Fibroblast of pulmonary artery (primary cell): ENCODE results near the gene TBX21.
"Not testable (repeated sequence)": the region's sequence is repeated elsewhere in the genome, so short reads cannot be mapped to it uniquely, and the experiment has no call there.

Experiments
- DNase-seq: peaks from one replicate; pipeline ENCODE4 v3.0.0-alpha.2; 2010; ENCODE audit warnings: low read depth
- H3K4me3 ChIP-seq: replicated peaks from 2 replicates; pipeline ENCODE4 v1.5.1; 2011; ENCODE audit warnings: low read depth, mild to moderate bottlenecking, control low read depth, low read length, moderate library complexity
- TF ChIP-seq, protein P1 (sequence below): IDR thresholded peaks from 2 replicates; pipeline ENCODE4 v1.5.1; 2011; ENCODE audit warnings: mild to moderate bottlenecking, control low read depth, low read length, inconsistent platforms; ENCODE audit errors: missing control alignments

The TBX21 gene

DNA sequence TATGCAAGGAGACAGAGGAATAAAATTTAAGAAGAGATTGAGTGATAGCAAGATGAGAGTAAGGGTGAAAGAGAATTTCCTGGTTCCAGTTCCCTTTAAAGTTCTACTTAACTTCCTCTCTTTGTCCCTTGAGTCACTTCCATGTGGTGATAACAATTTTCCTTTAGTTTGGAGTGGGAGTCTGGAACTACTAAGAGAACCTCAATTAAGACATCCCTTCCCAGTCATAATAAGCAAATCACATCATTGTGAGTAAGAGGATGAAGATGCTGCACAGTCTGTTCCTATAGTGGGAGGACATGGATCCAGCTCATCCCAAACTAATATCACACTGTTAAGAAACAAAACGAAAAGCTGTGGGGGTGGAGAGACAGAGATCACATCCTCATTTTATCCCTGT lies 24.4 kb downstream of the TBX21 start:
- TF ChIP-seq, protein P1, sequence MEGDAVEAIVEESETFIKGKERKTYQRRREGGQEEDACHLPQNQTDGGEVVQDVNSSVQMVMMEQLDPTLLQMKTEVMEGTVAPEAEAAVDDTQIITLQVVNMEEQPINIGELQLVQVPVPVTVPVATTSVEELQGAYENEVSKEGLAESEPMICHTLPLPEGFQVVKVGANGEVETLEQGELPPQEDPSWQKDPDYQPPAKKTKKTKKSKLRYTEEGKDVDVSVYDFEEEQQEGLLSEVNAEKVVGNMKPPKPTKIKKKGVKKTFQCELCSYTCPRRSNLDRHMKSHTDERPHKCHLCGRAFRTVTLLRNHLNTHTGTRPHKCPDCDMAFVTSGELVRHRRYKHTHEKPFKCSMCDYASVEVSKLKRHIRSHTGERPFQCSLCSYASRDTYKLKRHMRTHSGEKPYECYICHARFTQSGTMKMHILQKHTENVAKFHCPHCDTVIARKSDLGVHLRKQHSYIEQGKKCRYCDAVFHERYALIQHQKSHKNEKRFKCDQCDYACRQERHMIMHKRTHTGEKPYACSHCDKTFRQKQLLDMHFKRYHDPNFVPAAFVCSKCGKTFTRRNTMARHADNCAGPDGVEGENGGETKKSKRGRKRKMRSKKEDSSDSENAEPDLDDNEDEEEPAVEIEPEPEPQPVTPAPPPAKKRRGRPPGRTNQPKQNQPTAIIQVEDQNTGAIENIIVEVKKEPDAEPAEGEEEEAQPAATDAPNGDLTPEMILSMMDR: no peak
- H3K4me3 ChIP-seq: no peak overlapping the region

DNA sequence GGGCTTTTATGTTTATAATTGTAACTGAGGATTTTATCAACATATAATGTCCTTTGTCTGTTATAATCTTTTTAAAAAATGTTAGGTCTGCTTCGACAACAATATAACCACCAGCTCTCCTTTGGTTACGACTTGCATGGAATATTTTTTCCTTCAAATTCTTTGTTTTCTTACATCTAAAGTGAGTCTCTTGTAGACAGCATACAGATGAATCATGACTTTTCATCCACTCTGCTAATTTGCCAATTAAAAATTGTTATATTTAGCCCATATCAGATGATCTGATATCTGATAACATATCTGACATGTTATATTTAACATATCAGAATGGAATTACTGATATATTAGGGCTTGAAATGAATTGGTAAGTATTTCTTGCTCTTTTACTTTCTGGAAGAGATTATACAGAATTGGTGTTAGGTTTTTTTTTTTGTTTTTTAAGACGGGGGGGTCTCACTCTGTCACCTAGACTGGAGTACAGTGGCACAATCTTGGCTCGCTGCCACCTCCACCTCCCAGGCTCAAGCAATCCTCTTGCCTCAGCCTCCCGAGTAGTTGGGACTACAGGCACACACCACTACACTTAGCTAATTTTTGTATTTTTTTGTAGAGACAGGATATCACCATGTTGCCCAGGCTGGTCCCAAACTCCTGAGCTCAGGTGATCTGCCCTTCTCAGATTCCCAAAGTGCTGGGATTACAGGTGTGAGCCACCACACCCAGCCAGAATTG lies 27.5 kb downstream of the TBX21 start:
- TF ChIP-seq, protein P1: no peak
- no peak overlapping the region for H3K4me3 ChIP-seq
- no peak for DNase-seq

More for the DNA sequence above, 24.4 kb downstream of the TBX21 start:
- DNase-seq: no peak

DNA sequence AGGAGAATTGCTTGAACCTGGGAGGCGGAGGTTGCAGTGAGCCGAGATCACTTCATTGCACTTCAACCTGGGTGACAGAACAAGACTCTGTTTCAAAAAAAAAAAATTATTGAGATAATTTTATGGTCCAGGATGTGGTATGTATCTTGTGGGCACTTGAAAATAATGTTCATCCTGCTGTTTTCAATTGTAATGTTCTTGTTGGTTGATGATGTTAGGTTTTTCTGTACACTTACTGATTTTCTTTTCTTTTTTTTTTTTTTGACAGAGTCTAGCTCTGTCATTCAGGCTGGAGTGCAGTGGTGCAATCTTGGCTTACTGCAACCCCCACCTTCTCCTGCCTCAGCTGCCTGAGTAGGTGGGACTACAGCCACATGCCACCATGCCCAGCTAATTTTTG lies 29.7 kb downstream of the TBX21 start:
- TF ChIP-seq, protein P1: no peak
- no peak overlapping the region for H3K4me3 ChIP-seq
- no peak for DNase-seq

DNA sequence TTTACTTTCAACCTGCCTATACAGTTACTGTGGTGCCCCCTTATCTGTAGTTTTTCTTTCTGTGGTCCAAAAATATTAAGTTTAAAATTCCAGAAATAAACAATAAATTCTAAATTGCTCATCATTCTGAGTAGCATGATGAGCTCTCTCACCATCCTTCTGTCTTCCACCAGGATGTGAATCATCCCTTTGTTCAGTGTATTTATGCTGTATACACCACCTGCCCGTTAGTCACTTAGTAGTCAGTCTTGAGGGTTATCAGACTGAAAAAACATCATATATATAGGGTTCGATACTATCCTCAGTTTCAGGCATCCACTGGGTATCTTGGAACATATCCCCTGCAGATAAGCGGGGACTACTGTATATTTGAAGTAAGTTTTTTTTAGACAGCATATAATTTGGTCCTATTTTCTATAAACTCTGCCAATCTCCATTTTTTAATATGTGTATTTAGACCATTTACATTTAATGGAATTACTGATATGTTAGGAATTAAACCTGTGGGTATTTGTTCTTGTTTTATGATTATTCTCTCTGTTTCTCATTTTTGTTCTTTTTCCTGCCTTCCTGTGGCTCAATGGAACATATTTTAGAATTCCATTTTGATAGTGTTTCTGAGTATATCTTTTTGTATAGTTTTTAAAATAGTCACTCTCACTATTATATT lies 31.0 kb downstream of the TBX21 start:
- TF ChIP-seq, protein P1: no peak
- no peak for DNase-seq
- no peak overlapping the region for H3K4me3 ChIP-seq

DNA sequence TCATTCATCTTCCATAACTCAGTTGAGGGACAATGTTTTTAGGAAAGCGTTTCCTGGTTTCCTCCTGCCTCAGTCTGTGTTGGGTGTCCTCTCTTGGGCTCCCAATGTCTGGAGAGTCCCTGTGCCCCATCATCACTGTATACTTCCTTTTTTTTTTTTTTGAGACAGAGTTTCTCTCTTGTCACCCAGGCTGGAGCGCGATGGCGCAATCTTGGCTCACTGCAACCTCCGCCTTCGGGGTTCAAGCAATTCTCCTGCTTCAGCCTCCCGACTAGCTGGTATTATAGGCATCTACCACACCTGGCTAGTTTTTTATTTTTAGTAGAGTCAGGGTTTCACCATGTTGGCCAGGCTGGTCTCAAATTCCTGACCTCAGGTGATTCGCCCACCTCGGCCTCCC lies 40.6 kb downstream of the TBX21 start:
- DNase-seq, H3K4me3 ChIP-seq: not testable (repeated sequence)

DNA sequence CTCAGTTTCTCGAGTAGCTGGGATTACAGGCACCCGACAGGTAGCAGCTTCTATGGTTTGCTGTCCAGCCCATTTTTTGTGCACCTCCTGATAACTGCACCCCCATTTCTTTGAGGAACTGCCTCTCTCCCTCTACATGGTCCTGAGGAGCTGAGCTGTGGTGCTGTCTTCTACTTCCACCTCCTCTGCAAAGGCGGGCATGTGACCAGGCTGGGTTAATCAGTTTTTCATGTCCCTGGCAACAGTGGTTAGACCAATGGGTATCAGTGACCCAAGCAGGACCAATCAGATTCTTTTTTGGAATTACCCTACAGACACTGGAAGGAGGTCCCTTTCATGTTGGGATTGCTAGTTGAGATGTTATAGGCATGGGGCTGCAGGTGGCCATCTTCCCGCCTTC lies 41.3 kb downstream of the TBX21 start:
- DNase-seq: no peak
- TF ChIP-seq, protein P1: no peak
- H3K4me3 ChIP-seq: no peak overlapping the region

DNA sequence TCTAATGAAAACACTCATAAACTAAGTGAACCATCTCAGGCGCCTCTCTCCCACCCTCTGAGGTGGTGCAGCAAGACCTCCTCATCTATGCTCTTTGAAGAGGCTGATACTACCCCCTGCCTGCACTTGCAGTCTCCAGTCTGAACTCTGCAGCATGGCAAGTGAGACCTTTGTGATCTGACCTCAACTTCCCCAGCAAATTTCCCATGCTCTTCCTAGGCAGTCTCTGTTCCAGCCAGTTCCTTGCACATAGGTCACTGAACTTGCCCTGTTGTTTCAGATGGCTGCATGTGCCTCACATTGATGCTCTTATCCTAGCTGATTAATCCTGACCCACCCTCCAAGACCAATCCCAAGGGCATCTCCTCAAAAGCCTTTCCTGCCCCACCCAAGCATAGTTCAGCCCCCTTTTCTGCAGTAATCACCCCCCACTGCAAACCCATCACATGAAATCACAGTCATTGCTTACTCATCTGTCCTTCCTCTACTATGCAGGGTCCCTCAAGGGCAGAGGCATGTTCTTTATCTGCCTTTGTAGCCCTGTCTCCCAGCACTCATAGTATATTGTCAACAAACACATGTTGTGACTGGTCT lies 42.0 kb downstream of the TBX21 start:
- no peak overlapping the region for H3K4me3 ChIP-seq
- TF ChIP-seq, protein P1: no peak
- DNase-seq: no peak
